GM18502 (cell line): ENCODE data around the gene PACRG.
"Not testable (repeated sequence)": the region's sequence is repeated elsewhere in the genome, so short reads cannot be mapped to it uniquely, and the experiment has no call there.

Source experiments
- ATAC-seq: cut with Tn5 transposase; IDR thresholded peaks from one replicate; pipeline ENCODE4 v1.9.1; 2021; ENCODE audit warnings: mild to moderate bottlenecking; ENCODE audit not compliant: unreplicated experiment, poor library complexity

The PACRG gene

GRCh38 chr6:163316866-163317495, 589.2 kb downstream of the PACRG start:
- not testable (repeated sequence) for ATAC-seq

- ATAC-seq = no peak
Measured at GRCh38 chr6:163318071-163318786, 590.5 kb downstream of the PACRG start.

- no peak for ATAC-seq
Measured at GRCh38 chr6:163319609-163320366, 592.0 kb downstream of the PACRG start.

GRCh38 chr6:163320402-163320801, 592.6 kb downstream of the PACRG start:
- ATAC-seq = no peak

- no peak for ATAC-seq
Measured at GRCh38 chr6:163320804-163321203, 593.0 kb downstream of the PACRG start.

- ATAC-seq = no peak
Measured at GRCh38 chr6:163321717-163322116, 593.9 kb downstream of the PACRG start.

- ATAC-seq = no peak
Measured at GRCh38 chr6:163323274-163323673, 595.5 kb downstream of the PACRG start.

GRCh38 chr6:163323705-163324104, 595.9 kb downstream of the PACRG start:
- no peak for ATAC-seq

GRCh38 chr6:163324326-163324687, 596.5 kb downstream of the PACRG start:
- no peak for ATAC-seq

GRCh38 chr6:163324688-163325389, 597.1 kb downstream of the PACRG start:
- no peak for ATAC-seq

GRCh38 chr6:163325390-163325784, 597.6 kb downstream of the PACRG start:
- no peak for ATAC-seq

GRCh38 chr6:163327165-163327880, 599.5 kb downstream of the PACRG start:
- no peak for ATAC-seq

- ATAC-seq = no peak
Measured at GRCh38 chr6:163327921-163328320, 600.1 kb downstream of the PACRG start.

GRCh38 chr6:163328411-163328810, 600.6 kb downstream of the PACRG start:
- ATAC-seq = no peak

GRCh38 chr6:163329991-163330390, 602.2 kb downstream of the PACRG start:
- no peak for ATAC-seq

- no peak for ATAC-seq
Measured at GRCh38 chr6:163331245-163331644, 603.5 kb downstream of the PACRG start.

GRCh38 chr6:163332575-163332974, 604.8 kb downstream of the PACRG start:
- ATAC-seq = no peak

- no peak for ATAC-seq
Measured at GRCh38 chr6:163333038-163333437, 605.3 kb downstream of the PACRG start.

GRCh38 chr6:163333701-163334663, 606.2 kb downstream of the PACRG start:
- no peak for ATAC-seq
